ENCODE measurements around the gene FAT4. TPM values are rescaled to one million over a fixed set of nuclear protein-coding genes. Genes with fewer than 3 reads are reported as not detected.

The FAT4 gene
- 0.11 and 1.0 TPM in 2 replicates for total RNA-seq (2014; rRNA removed; shearing (Covaris generic))
- polyA plus RNA-seq (2015; cell fraction: cytosol; rRNA removed): 0.06 and 0.10 TPM in 2 replicates
- polyA plus RNA-seq (2015; cell fraction: nucleus; rRNA removed): 0.11 and 2.0 TPM in 2 replicates

DNA sequence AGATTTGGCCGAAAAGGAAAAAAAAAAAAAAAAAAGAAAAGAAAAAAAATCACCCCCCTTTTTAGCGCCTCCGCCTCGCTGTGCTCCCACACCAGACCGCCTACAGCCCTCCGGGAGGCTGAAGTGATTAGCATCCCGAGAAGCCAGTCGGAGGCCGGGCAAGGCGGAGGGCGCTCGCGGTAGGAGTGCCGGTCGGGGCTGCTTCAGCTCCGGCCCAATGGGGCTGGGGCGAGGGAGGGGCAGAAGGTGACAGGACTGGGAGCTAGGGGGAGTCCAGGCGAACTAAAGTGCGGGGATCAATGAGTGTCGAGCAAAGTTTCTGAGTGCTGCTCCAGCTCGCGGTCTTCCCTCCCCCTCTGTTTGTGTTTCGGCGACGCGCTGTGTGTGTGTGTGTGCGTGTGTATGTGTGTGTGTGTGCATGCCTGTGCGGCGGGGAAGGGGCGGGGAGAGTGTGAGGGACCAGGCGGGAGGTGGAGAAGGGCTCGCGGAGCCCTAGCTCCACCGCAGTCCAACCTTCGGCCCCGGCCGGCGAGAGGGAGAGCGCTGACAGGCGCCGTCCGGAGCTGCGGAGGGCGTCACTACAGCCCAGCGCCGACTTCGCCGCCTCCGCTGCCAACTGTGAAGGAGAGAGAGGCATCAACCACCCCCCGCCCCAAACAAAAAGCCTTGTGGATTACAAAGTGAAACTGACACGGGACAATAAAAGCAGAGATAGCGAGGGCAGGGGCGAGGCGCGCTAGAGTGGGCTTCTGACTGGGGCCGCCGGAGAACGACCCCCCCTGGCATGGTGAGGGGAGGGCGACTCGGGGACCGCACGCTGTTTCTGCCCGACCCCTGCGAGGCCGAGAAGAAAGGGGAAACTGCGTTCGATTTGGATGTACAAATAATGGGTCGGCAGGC, at the start of gene FAT4:
Gene FAT4, plus strand, starts transcription at position 280 of the 900 bp plus-strand sequence. CDS start 1,457 bp downstream, outside the sequence.
- peak; percentile 83 for DNase-seq (ENCODE audit: low read depth, low spot score)
- in situ Hi-C loops (cut with HindIII; ENCODE audit: low pct_unique_long_range_greater_than_20kb, low sequenced_read_pairs): no loop called here

GRCh38 chr4:125265846-125266245, 48.9 kb upstream of the FAT4 start:
- in situ Hi-C loops (cut with HindIII; ENCODE audit: low pct_unique_long_range_greater_than_20kb, low sequenced_read_pairs): no loop called here
- no peak for DNase-seq (ENCODE audit: low read depth, low spot score)

DNA sequence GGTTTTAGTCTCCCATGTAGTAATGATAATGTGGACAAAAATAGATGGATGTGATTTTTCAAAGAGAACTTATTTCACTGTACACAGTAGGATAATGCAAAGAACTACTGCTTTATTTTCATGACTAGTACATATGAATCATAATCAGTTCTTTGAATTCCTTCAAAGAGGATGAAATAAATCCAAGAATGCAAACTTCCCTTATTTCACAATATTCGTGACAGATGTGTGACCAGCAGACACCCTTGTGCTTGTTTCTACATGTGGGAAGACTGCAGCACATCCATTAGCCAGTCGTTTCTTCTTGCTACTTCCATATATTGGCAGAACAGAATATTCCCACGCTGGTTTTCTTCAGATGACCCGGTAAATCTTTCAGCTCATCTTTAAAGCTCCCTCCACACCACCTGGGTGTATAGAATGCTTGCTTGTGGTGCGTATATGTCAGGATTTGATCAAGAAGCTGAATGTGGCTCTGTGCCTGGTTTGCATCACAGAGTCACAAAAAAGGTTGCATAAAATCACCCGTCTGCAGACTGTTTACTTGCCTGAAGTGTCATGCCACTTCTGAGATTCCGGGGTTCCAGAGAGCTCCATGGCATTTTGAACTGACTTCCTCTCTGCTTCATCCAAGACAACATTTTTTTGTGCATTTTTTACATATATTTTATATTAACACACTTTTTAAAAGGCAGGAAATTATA, 47.7 kb upstream of the FAT4 start:
- in situ Hi-C loops (cut with HindIII; ENCODE audit: low pct_unique_long_range_greater_than_20kb, low sequenced_read_pairs): no loop called here

DNA sequence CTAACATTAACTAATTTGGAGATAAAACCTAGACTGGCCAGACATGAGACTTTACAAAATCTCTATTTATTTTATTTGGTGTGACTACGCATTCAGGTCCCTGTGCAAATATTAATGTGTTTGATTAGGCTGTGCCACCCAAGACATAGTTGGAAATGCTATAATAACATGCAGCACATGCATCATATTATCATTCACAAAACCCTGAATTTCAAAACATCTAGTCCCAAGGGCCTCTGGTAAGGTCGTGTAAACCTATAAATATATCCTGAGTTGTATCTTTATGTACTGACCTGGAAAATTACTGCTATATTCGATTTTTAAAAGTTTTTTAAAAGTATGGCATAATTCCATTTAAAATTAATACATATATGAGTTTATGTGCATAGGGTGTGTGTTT, 47.1 kb upstream of the FAT4 start:
- no peak for DNase-seq (ENCODE audit: low read depth, low spot score)
- in situ Hi-C loops (cut with HindIII; ENCODE audit: low pct_unique_long_range_greater_than_20kb, low sequenced_read_pairs): no loop called here

More for the DNA sequence above, 47.7 kb upstream of the FAT4 start:
- no peak for DNase-seq (ENCODE audit: low read depth, low spot score)

- no peak for DNase-seq (ENCODE audit: low read depth, low spot score)
- in situ Hi-C loops (cut with HindIII; ENCODE audit: low pct_unique_long_range_greater_than_20kb, low sequenced_read_pairs): no loop called here
These were observed 46.5 kb upstream of the FAT4 start for GRCh38 chr4:125268068-125268755.

DNA sequence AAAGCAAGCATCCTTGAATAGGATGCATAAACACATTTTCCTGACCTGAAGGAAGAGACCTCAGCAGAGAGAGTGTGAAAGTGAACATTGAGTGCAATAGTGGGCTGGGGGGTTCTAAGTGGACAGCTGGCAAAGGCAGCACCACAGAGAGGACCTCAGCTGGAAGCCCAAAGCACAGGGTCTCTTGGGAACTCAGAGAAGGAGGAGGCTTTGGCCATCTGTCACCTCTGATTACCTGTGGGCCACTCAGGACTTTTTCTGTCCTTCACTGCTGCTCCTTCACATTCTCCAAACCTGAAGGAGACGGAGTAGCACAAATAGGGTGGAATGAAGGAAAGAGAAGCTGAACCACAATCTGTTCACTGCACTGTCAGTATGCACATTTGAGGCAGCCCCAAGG, 37.9 kb upstream of the FAT4 start:
- in situ Hi-C loops (cut with HindIII; ENCODE audit: low pct_unique_long_range_greater_than_20kb, low sequenced_read_pairs): no loop called here
- no peak for DNase-seq (ENCODE audit: low read depth, low spot score)

GRCh38 chr4:125277790-125278189, 37.0 kb upstream of the FAT4 start:
- in situ Hi-C loops (cut with HindIII; ENCODE audit: low pct_unique_long_range_greater_than_20kb, low sequenced_read_pairs): no loop called here
- no peak for DNase-seq (ENCODE audit: low read depth, low spot score)

- no peak for DNase-seq (ENCODE audit: low read depth, low spot score)
These were observed 33.8 kb upstream of the FAT4 start for GRCh38 chr4:125280892-125281403.

DNA sequence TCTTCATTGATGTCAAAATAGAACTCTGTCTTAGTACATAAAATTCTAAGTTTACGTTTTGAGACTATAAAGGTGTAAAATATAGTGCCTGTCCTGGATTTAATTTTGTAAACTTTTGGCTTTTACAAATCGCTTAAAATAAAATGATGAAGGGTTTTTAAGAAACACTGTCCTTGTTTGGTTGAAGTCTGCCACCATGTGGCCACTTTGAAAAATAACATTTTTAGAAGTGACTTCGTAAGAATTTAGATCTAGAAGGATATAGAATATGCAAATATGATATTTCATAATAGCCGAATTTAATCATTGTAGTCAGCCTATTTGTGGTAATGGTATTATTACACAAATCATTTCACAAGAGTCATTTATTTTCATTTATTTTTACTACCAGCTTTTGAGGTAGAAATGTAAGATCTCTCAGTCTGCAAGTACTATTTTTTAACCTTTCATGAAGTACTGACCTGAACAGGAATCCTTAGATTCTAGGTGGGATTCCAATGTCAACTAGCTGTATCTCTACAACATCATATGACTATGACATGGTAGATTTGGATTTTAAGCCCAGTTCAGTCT, 31.0 kb upstream of the FAT4 start:
- peak; percentile 34 for DNase-seq (ENCODE audit: low read depth, low spot score)
- in situ Hi-C loops (cut with HindIII; ENCODE audit: low pct_unique_long_range_greater_than_20kb, low sequenced_read_pairs): no loop called here

More at GRCh38 chr4:125280892-125281403, 33.8 kb upstream of the FAT4 start:
- in situ Hi-C loops (cut with HindIII; ENCODE audit: low pct_unique_long_range_greater_than_20kb, low sequenced_read_pairs): no loop called here

GRCh38 chr4:125297116-125297515, 17.6 kb upstream of the FAT4 start:
- DNase-seq (ENCODE audit: low read depth, low spot score): no peak
- in situ Hi-C loops (cut with HindIII; ENCODE audit: low pct_unique_long_range_greater_than_20kb, low sequenced_read_pairs): no loop called here

GRCh38 chr4:125303058-125303457, 11.7 kb upstream of the FAT4 start:
- in situ Hi-C loops (cut with HindIII; ENCODE audit: low pct_unique_long_range_greater_than_20kb, low sequenced_read_pairs): no loop called here
- DNase-seq (ENCODE audit: low read depth, low spot score): no peak

DNA sequence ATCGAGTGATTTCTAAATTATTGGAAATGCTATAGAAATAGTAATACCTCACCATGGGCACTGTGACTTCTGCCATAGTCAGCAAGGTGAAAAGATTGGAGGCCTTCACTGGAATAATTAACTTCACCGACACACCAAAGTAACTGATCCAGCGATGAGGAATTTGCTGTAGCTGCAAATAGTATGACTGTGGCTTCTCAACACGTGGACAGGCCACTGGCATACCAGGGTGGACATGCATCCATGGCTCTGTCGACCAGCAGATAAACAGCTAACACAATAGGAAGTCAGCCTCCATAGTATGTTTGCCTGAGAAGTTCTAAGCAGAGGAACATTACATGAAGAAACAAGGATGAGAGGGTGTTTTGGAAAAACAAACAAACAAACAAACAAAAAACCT, 10.9 kb upstream of the FAT4 start:
- in situ Hi-C loops (cut with HindIII; ENCODE audit: low pct_unique_long_range_greater_than_20kb, low sequenced_read_pairs): no loop called here
- no peak for DNase-seq (ENCODE audit: low read depth, low spot score)

- DNase-seq (ENCODE audit: low read depth, low spot score): no peak
- in situ Hi-C loops (cut with HindIII; ENCODE audit: low pct_unique_long_range_greater_than_20kb, low sequenced_read_pairs): no loop called here
These were observed 8.6 kb upstream of the FAT4 start for GRCh38 chr4:125306112-125306511.

GRCh38 chr4:125306533-125306932, 8.2 kb upstream of the FAT4 start:
- in situ Hi-C loops (cut with HindIII; ENCODE audit: low pct_unique_long_range_greater_than_20kb, low sequenced_read_pairs): no loop called here

GRCh38 chr4:125311503-125311902, 3.3 kb upstream of the FAT4 start:
- no peak for DNase-seq (ENCODE audit: low read depth, low spot score)
- in situ Hi-C loops (cut with HindIII; ENCODE audit: low pct_unique_long_range_greater_than_20kb, low sequenced_read_pairs): no loop called here

More at GRCh38 chr4:125306533-125306932, 8.2 kb upstream of the FAT4 start:
- no peak for DNase-seq (ENCODE audit: low read depth, low spot score)

DNA sequence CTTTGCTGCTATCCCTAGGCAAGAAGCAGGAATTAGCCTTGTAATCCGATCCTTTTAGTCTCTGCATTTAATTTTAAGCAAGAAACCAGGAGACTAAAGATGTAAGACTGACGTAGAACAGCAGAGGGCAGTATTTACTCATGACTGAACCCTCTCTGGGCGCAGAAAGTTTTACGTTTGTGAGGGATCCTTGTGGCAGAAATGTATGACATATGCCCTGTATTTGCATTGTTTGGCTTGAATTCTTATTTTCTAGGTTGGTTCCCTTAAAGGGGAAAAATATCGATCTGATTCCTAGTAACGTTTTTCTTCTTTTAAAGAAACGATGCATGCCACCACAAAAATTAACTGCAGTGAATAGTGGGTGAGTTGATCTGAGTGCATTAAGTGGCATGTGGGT, 1.3 kb upstream of the FAT4 start:
- DNase-seq (ENCODE audit: low read depth, low spot score): peak; percentile 85
- in situ Hi-C loops (cut with HindIII; ENCODE audit: low pct_unique_long_range_greater_than_20kb, low sequenced_read_pairs): no loop called here

- in situ Hi-C loops (cut with HindIII; ENCODE audit: low pct_unique_long_range_greater_than_20kb, low sequenced_read_pairs): no loop called here
- no peak for DNase-seq (ENCODE audit: low read depth, low spot score)
These were observed 627 bp upstream of the FAT4 start for GRCh38 chr4:125313989-125314667.
